ENCODE results near the gene FAM110D.

FAM110D gene

GRCh38 chr1:26166719-26167281 is 7.9 kb downstream of the FAM110D start:
- Histone ChIP-seq H3K27ac (ENCODE audit: low read depth, low read length) (no peak overlapping the region), H3K27me3 (ENCODE audit: insufficient read depth, low read length) (peaks cover 4% of the 10 kb centered on the region; the same call in 1 of the 2 replicates), H3K79me2 (ENCODE audit: control insufficient read depth, insufficient read depth, low read length, unreplicated experiment) (peaks cover 17% of the 10 kb centered on the region), H3K36me3 (ENCODE audit: insufficient read depth, low read length) (no peaks in the 10 kb centered on the region), H3K4me1 (ENCODE audit: control insufficient read depth, insufficient read depth, low read length, unreplicated experiment) (peaks cover 7% of the 10 kb centered on the region), H2AFZ (ENCODE audit: low read length, unreplicated experiment) (no peak overlapping the region), H3K4me3 (ENCODE audit: low read depth, low read length) (no peak overlapping the region)

GRCh38 chr1:26168410-26169197 is 9.7 kb downstream of the FAM110D start, which contains the start of gene C1orf232:
Gene C1orf232, minus strand, starts transcription at chr1:26168963. Its CDS starts 464 bp downstream, at chr1:26168499.
- Histone ChIP-seq H3K27me3 (ENCODE audit: insufficient read depth, low read length) (peaks cover 4% of the 10 kb centered on the region; the same call in 1 of the 2 replicates), H3K79me2 (ENCODE audit: control insufficient read depth, insufficient read depth, low read length, unreplicated experiment) (peaks cover 17% of the 10 kb centered on the region), H3K27ac (ENCODE audit: low read depth, low read length) (peak within 1 kb of the TSS; percentile 50; the same call in 1 of the 2 replicates), H3K4me3 (ENCODE audit: low read depth, low read length) (peak within 1 kb of the TSS; percentile 96), H2AFZ (ENCODE audit: low read length, unreplicated experiment) (peak within 1 kb of the TSS; percentile 95), H3K4me1 (ENCODE audit: control insufficient read depth, insufficient read depth, low read length, unreplicated experiment) (peaks cover 7% of the 10 kb centered on the region), H3K36me3 (ENCODE audit: insufficient read depth, low read length) (no peaks in the 10 kb centered on the region)

- Histone ChIP-seq H3K27me3 (ENCODE audit: insufficient read depth, low read length) (no peaks in the 10 kb centered on the region), H3K36me3 (ENCODE audit: insufficient read depth, low read length) (no peaks in the 10 kb centered on the region), H3K27ac (ENCODE audit: low read depth, low read length) (no peak overlapping the region), H3K4me1 (ENCODE audit: control insufficient read depth, insufficient read depth, low read length, unreplicated experiment) (peaks cover 7% of the 10 kb centered on the region), H2AFZ (ENCODE audit: low read length, unreplicated experiment) (peak overlapping the region; percentile 95), H3K4me3 (ENCODE audit: low read depth, low read length) (peak overlapping the region; percentile 96), H3K79me2 (ENCODE audit: control insufficient read depth, insufficient read depth, low read length, unreplicated experiment) (peaks cover 17% of the 10 kb centered on the region)
Observed at GRCh38 chr1:26169198-26169554, 10.3 kb downstream of the FAM110D start.

GRCh38 chr1:26169669-26170471 is 11.0 kb downstream of the FAM110D start, which contains the start of gene ZNF593:
Gene ZNF593, plus strand, starts transcription at chr1:26169908. Its CDS starts 76 bp downstream, at chr1:26169984.
- peak within 1 kb of the TSS; percentile 95 for H2AFZ ChIP-seq (ENCODE audit: low read length, unreplicated experiment)

GRCh38 chr1:26170472-26170821 is 11.6 kb downstream of the FAM110D start:
- Histone ChIP-seq H3K36me3 (ENCODE audit: insufficient read depth, low read length) (no peaks in the 10 kb centered on the region), H3K79me2 (ENCODE audit: control insufficient read depth, insufficient read depth, low read length, unreplicated experiment) (peaks cover 17% of the 10 kb centered on the region), H3K4me1 (ENCODE audit: control insufficient read depth, insufficient read depth, low read length, unreplicated experiment) (peaks cover 7% of the 10 kb centered on the region), H3K4me3 (ENCODE audit: low read depth, low read length) (peak overlapping the region; percentile 96), H3K27ac (ENCODE audit: low read depth, low read length) (no peak overlapping the region), H2AFZ (ENCODE audit: low read length, unreplicated experiment) (peak overlapping the region; percentile 94), H3K27me3 (ENCODE audit: insufficient read depth, low read length) (no peaks in the 10 kb centered on the region)

More at GRCh38 chr1:26169669-26170471, 11.0 kb downstream of the FAM110D start, which contains the start of gene ZNF593:
- Histone ChIP-seq H3K4me1 (ENCODE audit: control insufficient read depth, insufficient read depth, low read length, unreplicated experiment) (peaks cover 7% of the 10 kb centered on the region), H3K4me3 (ENCODE audit: low read depth, low read length) (peak within 1 kb of the TSS; percentile 96), H3K36me3 (ENCODE audit: insufficient read depth, low read length) (no peaks in the 10 kb centered on the region), H3K79me2 (ENCODE audit: control insufficient read depth, insufficient read depth, low read length, unreplicated experiment) (peaks cover 17% of the 10 kb centered on the region), H3K27ac (ENCODE audit: low read depth, low read length) (peak within 1 kb of the TSS; percentile 50; the same call in 1 of the 2 replicates), H3K27me3 (ENCODE audit: insufficient read depth, low read length) (no peaks in the 10 kb centered on the region)

GRCh38 chr1:26171084-26172072 is 12.5 kb downstream of the FAM110D start, which contains the start of gene ZNF593OS:
Gene ZNF593OS, minus strand, starts transcription at chr1:26171832. Its CDS starts 171 bp downstream, at chr1:26171661.
- Histone ChIP-seq H3K4me3 (ENCODE audit: low read depth, low read length) (peak within 1 kb of the TSS; percentile 96), H3K27ac (ENCODE audit: low read depth, low read length) (no peak within 1 kb of the TSS), H3K27me3 (ENCODE audit: insufficient read depth, low read length) (no peaks in the 10 kb centered on the region), H3K4me1 (ENCODE audit: control insufficient read depth, insufficient read depth, low read length, unreplicated experiment) (peaks cover 7% of the 10 kb centered on the region), H3K79me2 (ENCODE audit: control insufficient read depth, insufficient read depth, low read length, unreplicated experiment) (peaks cover 17% of the 10 kb centered on the region), H2AFZ (ENCODE audit: low read length, unreplicated experiment) (no peak within 1 kb of the TSS), H3K36me3 (ENCODE audit: insufficient read depth, low read length) (no peaks in the 10 kb centered on the region)

GRCh38 chr1:26175346-26175745 is 16.5 kb downstream of the FAM110D start:
- Histone ChIP-seq H3K79me2 (ENCODE audit: control insufficient read depth, insufficient read depth, low read length, unreplicated experiment) (peaks cover 11% of the 10 kb centered on the region), H3K4me1 (ENCODE audit: control insufficient read depth, insufficient read depth, low read length, unreplicated experiment) (no peaks in the 10 kb centered on the region), H3K36me3 (ENCODE audit: insufficient read depth, low read length) (no peaks in the 10 kb centered on the region), H3K27me3 (ENCODE audit: insufficient read depth, low read length) (no peaks in the 10 kb centered on the region), H3K4me3 (ENCODE audit: low read depth, low read length) (no peak overlapping the region), H2AFZ (ENCODE audit: low read length, unreplicated experiment) (no peak overlapping the region), H3K27ac (ENCODE audit: low read depth, low read length) (no peak overlapping the region)

- H3K27me3 ChIP-seq (ENCODE audit: insufficient read depth, low read length), result no peaks in the 10 kb centered on the region
- no peak within 1 kb of the TSS for H3K4me3 ChIP-seq (ENCODE audit: low read depth, low read length)
- H3K79me2 ChIP-seq (ENCODE audit: control insufficient read depth, insufficient read depth, low read length, unreplicated experiment), result no peaks in the 10 kb centered on the region
- H2AFZ ChIP-seq (ENCODE audit: low read length, unreplicated experiment), result no peak within 1 kb of the TSS
- no peaks in the 10 kb centered on the region for H3K36me3 ChIP-seq (ENCODE audit: insufficient read depth, low read length)
- no peak within 1 kb of the TSS for H3K27ac ChIP-seq (ENCODE audit: low read depth, low read length)
- H3K4me1 ChIP-seq (ENCODE audit: control insufficient read depth, insufficient read depth, low read length, unreplicated experiment), result no peaks in the 10 kb centered on the region
Observed at GRCh38 chr1:26177182-26177684, 18.4 kb downstream of the FAM110D start, which contains the start of gene CNKSR1. Gene CNKSR1, plus strand, starts transcription at chr1:26177491. Its CDS starts 57 bp downstream, at chr1:26177548.

- no peaks in the 10 kb centered on the region for H3K36me3 ChIP-seq (ENCODE audit: insufficient read depth, low read length)
- no peak overlapping the region for H3K4me3 ChIP-seq (ENCODE audit: low read depth, low read length)
- no peaks in the 10 kb centered on the region for H3K4me1 ChIP-seq (ENCODE audit: control insufficient read depth, insufficient read depth, low read length, unreplicated experiment)
- H3K27me3 ChIP-seq (ENCODE audit: insufficient read depth, low read length), result no peaks in the 10 kb centered on the region
- no peak overlapping the region for H2AFZ ChIP-seq (ENCODE audit: low read length, unreplicated experiment)
- H3K27ac ChIP-seq (ENCODE audit: low read depth, low read length), result no peak overlapping the region
- no peaks in the 10 kb centered on the region for H3K79me2 ChIP-seq (ENCODE audit: control insufficient read depth, insufficient read depth, low read length, unreplicated experiment)
Observed at GRCh38 chr1:26180010-26180506, 21.2 kb downstream of the FAM110D start.
